A549 (cell line): ENCODE data around the gene ZFYVE28.

ENCODE experiments used
- BHLHE40 ChIP-seq: IDR thresholded peaks from 2 replicates; pipeline ENCODE4 v1.6.1; 2012; ENCODE audit warnings: low read depth, low read length, inconsistent platforms
- CEBPB ChIP-seq, 2 experiments: fragments of >200 bp in 1 of 2; sonication (Bioruptor Twin) in 1 of 2; formaldehyde crosslinking in 1 of 2; IDR thresholded peaks; 2 replicates each; pipeline ENCODE4 v1.6.1; 2012 to 2016
- CTCF ChIP-seq: fragments of >200 bp; sonication (Bioruptor Twin); formaldehyde crosslinking; IDR thresholded peaks from 3 replicates; pipeline ENCODE4 v1.5.1; 2016
- FOSL2 ChIP-seq, 2 experiments: fragments of 450-650 bp in 1 of 2; fragments of >200 bp in 1 of 2; sonication (Bioruptor Twin) in 1 of 2; formaldehyde crosslinking; IDR thresholded peaks; 2 replicates each; pipeline versions ENCODE4 v1.5.0 to v1.6.1; 2016 to 2020; ENCODE audit warnings: mild to moderate bottlenecking in 1 of 2, moderate library complexity in 1 of 2
- JUN ChIP-seq, 2 experiments: fragments of >200 bp; sonication (Bioruptor Twin); formaldehyde crosslinking; IDR thresholded peaks; 2 replicates in 1 of 2; 3 replicates in 1 of 2; pipeline ENCODE4 v1.6.1; 2016 to 2017
- MYC ChIP-seq: IDR thresholded peaks from 2 replicates; pipeline ENCODE4 v1.6.1; 2012; ENCODE audit warnings: mild to moderate bottlenecking, inconsistent platforms, low read length, improper control_type of control experiment, borderline replicate concordance
- SREBF2 ChIP-seq: fragments of 450-650 bp; IDR thresholded peaks from 2 replicates; pipeline ENCODE4 v1.6.1; 2014; ENCODE audit warnings: mild to moderate bottlenecking, moderate library complexity

- no peak for TF ChIP-seq CTCF
- TF ChIP-seq BHLHE40 = no peak
- no peak for TF ChIP-seq JUN (IDR thresholded peaks at IDR 0.05)
- no peak for TF ChIP-seq CEBPB (IDR thresholded peaks at IDR 0.05)
- TF ChIP-seq FOSL2 (IDR thresholded peaks at IDR 0.05) = no peak
- no peak for TF ChIP-seq FOSL2 (CRISPR knock-in tag; IDR thresholded peaks at IDR 0.05)
- TF ChIP-seq SREBF2 = no peak
- no peak for TF ChIP-seq MYC
Observed at GRCh38 chr4:2356123-2357069, 62.0 kb downstream of the ZFYVE28 start.
